PC-9 (cell line): Measurements from ENCODE around the gene WNK2. TPM values are rescaled to one million over a fixed set of nuclear protein-coding genes. Genes with fewer than 3 reads are reported as not detected.

ENCODE experiments used
- BruUV-seq: library from RNA; stranded (reverse); fragments of 400-500 nt; replicated peaks from 2 replicates; lab custom pipeline; 2021; lab: Mats Ljungman, UMichigan
- CTCF ChIA-PET: fragments of 300-600 bp; sonication (Branson Sonifier 250); formaldehyde crosslinking; loops from one replicate; lab custom pipeline; 2022; ENCODE audit warnings: antibody characterized with exemption; lab: Charles Lee
- POLR2A ChIA-PET: fragments of 300-600 bp; sonication (Branson Sonifier 250); formaldehyde crosslinking; loops from one replicate; lab custom pipeline; 2022; ENCODE audit warnings: antibody characterized with exemption; ENCODE audit not compliant: unreplicated experiment; lab: Charles Lee
- DNase-seq, 2 experiments: peaks; one replicate each; pipeline versions ENCODE4 v3.0.0 to v3.0.0-alpha.2; 2015 to 2022; ENCODE audit warnings: mixed read lengths in 1 of 2
- H2AFZ ChIP-seq: fragments of 200-600 bp; sonication (generic); 2 replicates; pipeline ENCODE4 v1.8.1; 2017; ENCODE audit warnings: antibody characterized with exemption
- H3F3A ChIP-seq: fragments of 200-600 bp; sonication (generic); 2 replicates; pipeline ENCODE4 v1.8.1; 2017; ENCODE audit warnings: antibody characterized with exemption, mild to moderate bottlenecking, low read depth; ENCODE audit not compliant: insufficient read depth
- H3K27ac ChIP-seq: fragments of 200-600 bp; sonication (generic); 2 replicates; pipeline ENCODE4 v1.6.1; 2016; ENCODE audit warnings: mixed run types
- H3K27me3 ChIP-seq: fragments of 200-600 bp; sonication (generic); 2 replicates; pipeline ENCODE4 v1.6.1; 2016; ENCODE audit warnings: low read depth, mixed run types; ENCODE audit not compliant: insufficient read depth
- H3K36me3 ChIP-seq: fragments of 200-600 bp; sonication (generic); 2 replicates; pipeline ENCODE4 v1.6.1; 2016; ENCODE audit warnings: low read depth, mixed run types
- H3K4me1 ChIP-seq: fragments of 200-600 bp; sonication (generic); replicated peaks from 2 replicates; pipeline ENCODE4 v1.6.1; 2016; ENCODE audit warnings: mixed run types; ENCODE audit not compliant: insufficient read depth
- H3K4me2 ChIP-seq: fragments of 200-600 bp; sonication (generic); 2 replicates; pipeline ENCODE4 v1.6.1; 2017; ENCODE audit warnings: mixed run types
- H3K4me3 ChIP-seq: fragments of 200-600 bp; sonication (generic); 2 replicates; pipeline ENCODE4 v1.6.1; 2016; ENCODE audit warnings: mixed run types
- H3K79me2 ChIP-seq: fragments of 200-600 bp; sonication (generic); 2 replicates; pipeline ENCODE4 v1.6.1; 2017; ENCODE audit warnings: low read depth, mixed run types
- H3K9me2 ChIP-seq: fragments of 200-600 bp; sonication (generic); 2 replicates; pipeline ENCODE4 v1.8.1; 2017; ENCODE audit warnings: mild to moderate bottlenecking; ENCODE audit not compliant: insufficient read depth
- H3K9me3 ChIP-seq: fragments of 200-600 bp; sonication (generic); 2 replicates; pipeline ENCODE4 v1.8.1; 2016; ENCODE audit warnings: low read depth; ENCODE audit not compliant: insufficient read depth
- H4K20me1 ChIP-seq: fragments of 200-600 bp; sonication (generic); 2 replicates; pipeline ENCODE4 v1.8.1; 2017; ENCODE audit not compliant: insufficient read depth
- CTCF ChIP-seq: fragments of 200-600 bp; sonication (generic); conservative IDR thresholded peaks from 2 replicates; pipeline ENCODE4 v1.6.1; 2017; ENCODE audit warnings: mixed run types, antibody characterized with exemption, mild to moderate bottlenecking, moderate library complexity
- EZH2 ChIP-seq: fragments of 200-600 bp; sonication (generic); IDR thresholded peaks from 2 replicates; pipeline ENCODE4 v1.8.0; 2017; ENCODE audit warnings: antibody characterized with exemption, low read depth
- intact Hi-C: fragments of 100-400 bp; cut with micrococcal nuclease; formaldehyde crosslinking; loops from one replicate; pipeline ENCODE4 v1.10.0; 2022; ENCODE audit not compliant: unreplicated experiment
- total RNA-seq: library from RNA; stranded (reverse); gene quantifications from 2 replicates; pipeline ENCODE4 v1.2.3, GENCODE V29; 2021

WNK2 gene
- total RNA-seq, 1 experiment from 2014 or later = 44.6 TPM

- ChIA-PET CTCF (interaction anchor here (0.7 kb wide), 1 partner anchor 14 kb away, joined by 3 read pairs; no protein-coding TSS in a partner anchor), POLR2A (interaction anchor here (0.6 to 0.7 kb wide), 3 partner anchors 62 to 381 kb away, joined by 4 to 19 read pairs (median 5); no protein-coding TSS in a partner anchor)
- H3K4me1 ChIP-seq = peaks cover 27% of the 10 kb centered on the region
- H3K4me3 ChIP-seq = no peak overlapping the region
- H3K27ac ChIP-seq = no peak overlapping the region
- H3K36me3 ChIP-seq = no peaks in the 10 kb centered on the region
- no peak overlapping the region for H3K4me2 ChIP-seq
- no peaks in the 10 kb centered on the region for H3K9me3 ChIP-seq
- DNase-seq = no peak
- no peaks in the 10 kb centered on the region for H3F3A ChIP-seq
- intact Hi-C loops = no loop called here
- H3K27me3 ChIP-seq = no peaks in the 10 kb centered on the region
- no peak for TF ChIP-seq CTCF
- no peak for TF ChIP-seq EZH2
- H3K79me2 ChIP-seq = peaks cover 19% of the 10 kb centered on the region
- no peak overlapping the region for H2AFZ ChIP-seq
- H4K20me1 ChIP-seq = no peaks in the 10 kb centered on the region
- BruUV-seq = no TSS peak
- no peaks in the 10 kb centered on the region for H3K9me2 ChIP-seq
Measured at GRCh38 chr9:93231716-93232115, 47.8 kb downstream of the WNK2 start.

GRCh38 chr9:93232388-93232960 is 48.5 kb downstream of the WNK2 start:
- intact Hi-C loops = no loop called here
- no peaks in the 10 kb centered on the region for H3K27me3 ChIP-seq
- CTCF ChIA-PET = interaction anchor here (0.6 kb wide), 3 partner anchors 24 to 285 kb away, joined by 3 to 9 read pairs (median 3); partner anchors contain the start of gene FGD3
- H3K4me3 ChIP-seq = no peak overlapping the region
- TF ChIP-seq EZH2 (no peak), CTCF (no peak)
- no peaks in the 10 kb centered on the region for H3K9me3 ChIP-seq
- no peak overlapping the region for H3K27ac ChIP-seq
- H3K4me1 ChIP-seq = peaks cover 27% of the 10 kb centered on the region
- no peaks in the 10 kb centered on the region for H3F3A ChIP-seq
- POLR2A ChIA-PET = no interaction called here
- no peak overlapping the region for H2AFZ ChIP-seq
- no peaks in the 10 kb centered on the region for H3K36me3 ChIP-seq
- H4K20me1 ChIP-seq = no peaks in the 10 kb centered on the region
- H3K9me2 ChIP-seq = no peaks in the 10 kb centered on the region
- no peak overlapping the region for H3K4me2 ChIP-seq
- no peak for DNase-seq
- BruUV-seq = no TSS peak
- peaks cover 15% of the 10 kb centered on the region for H3K79me2 ChIP-seq

GRCh38 chr9:93233033-93233432 is 49.1 kb downstream of the WNK2 start:
- CTCF ChIA-PET = interaction anchor here (0.6 kb wide), 3 partner anchors 24 to 286 kb away, joined by 3 to 9 read pairs (median 3); partner anchors contain the start of gene FGD3
- H3K4me3 ChIP-seq = no peak overlapping the region
- H3K9me3 ChIP-seq = no peaks in the 10 kb centered on the region
- H3K79me2 ChIP-seq = peaks cover 9% of the 10 kb centered on the region; the same call in 1 of the 2 replicates
- POLR2A ChIA-PET = no interaction called here
- intact Hi-C loops = no loop called here
- no peaks in the 10 kb centered on the region for H3F3A ChIP-seq
- no TSS peak for BruUV-seq
- H2AFZ ChIP-seq = no peak overlapping the region
- peaks cover 27% of the 10 kb centered on the region for H3K4me1 ChIP-seq
- no peaks in the 10 kb centered on the region for H4K20me1 ChIP-seq
- no peaks in the 10 kb centered on the region for H3K36me3 ChIP-seq
- H3K27ac ChIP-seq = no peak overlapping the region
- no peaks in the 10 kb centered on the region for H3K27me3 ChIP-seq
- no peak overlapping the region for H3K4me2 ChIP-seq
- no peak for DNase-seq
- H3K9me2 ChIP-seq = no peaks in the 10 kb centered on the region
- no peak for TF ChIP-seq CTCF
- no peak for TF ChIP-seq EZH2
